ENCODE results near the gene KRTAP4-7. TPM values are rescaled to one million over a fixed set of nuclear protein-coding genes. Genes with fewer than 3 reads are reported as not detected.
"Not testable (repeated sequence)": the region's sequence is repeated elsewhere in the genome, so short reads cannot be mapped to it uniquely, and the experiment has no call there.

KRTAP4-7 gene
- total RNA-seq, 1 donor from 2014 or later = not detected

GRCh38 chr17:41104386-41105038 is 20.6 kb downstream of the KRTAP4-7 start:
- DNase-seq (ENCODE audit: low spot score); intact Hi-C loops (cut with DNase I); ATAC-seq: not testable (repeated sequence)

DNA sequence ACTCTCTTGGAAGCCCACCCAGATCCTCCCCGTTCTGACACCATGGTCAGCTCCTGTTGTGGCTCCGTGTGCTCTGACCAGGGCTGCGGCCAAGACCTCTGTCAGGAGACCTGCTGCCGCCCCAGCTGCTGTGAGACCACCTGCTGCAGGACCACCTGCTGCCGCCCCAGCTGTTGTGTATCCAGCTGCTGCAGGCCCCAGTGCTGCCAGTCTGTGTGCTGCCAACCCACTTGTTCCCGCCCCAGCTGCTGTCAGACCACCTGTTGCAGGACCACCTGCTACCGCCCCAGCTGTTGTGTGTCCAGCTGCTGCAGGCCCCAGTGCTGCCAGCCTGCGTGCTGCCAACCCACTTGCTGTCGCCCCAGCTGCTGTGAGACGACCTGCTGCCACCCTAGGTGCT is 21.4 kb downstream of the KRTAP4-7 start, which contains the start of gene KRTAP4-9:
TSS of gene KRTAP4-9 (plus strand) at position 43 of the 400 bp plus-strand sequence. CDS start at position 43, 0 bp downstream.
- ATAC-seq; intact Hi-C loops (cut with DNase I); DNase-seq (ENCODE audit: low spot score): not testable (repeated sequence)

DNA sequence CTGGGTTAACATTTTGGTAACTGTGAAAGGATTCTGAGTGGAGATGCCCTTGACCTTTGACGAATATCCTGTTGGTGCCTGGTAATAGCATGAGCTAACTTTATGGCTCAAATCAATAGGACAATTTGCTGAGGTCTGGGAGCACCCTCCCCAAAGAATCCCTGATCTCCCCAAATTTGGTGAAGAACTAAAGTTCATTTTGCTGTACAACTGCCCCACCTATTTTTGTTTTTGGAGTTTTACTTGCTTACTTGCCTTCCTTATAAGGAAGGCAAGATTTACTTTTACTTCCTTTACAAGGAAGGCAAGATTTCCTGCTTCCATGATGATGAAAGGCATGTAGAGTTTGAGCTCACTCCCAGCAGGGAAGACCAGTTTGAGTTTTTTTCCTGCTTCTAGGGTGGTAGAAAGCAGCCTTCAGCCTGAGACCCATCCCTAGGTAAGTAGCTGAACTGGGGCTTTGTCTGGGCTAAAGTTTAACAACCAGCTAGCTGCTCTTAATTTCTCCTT is 24.0 kb downstream of the KRTAP4-7 start:
- ATAC-seq = no peak
- intact Hi-C loops (cut with DNase I) = no loop called here
- DNase-seq (ENCODE audit: low spot score) = no peak

DNA sequence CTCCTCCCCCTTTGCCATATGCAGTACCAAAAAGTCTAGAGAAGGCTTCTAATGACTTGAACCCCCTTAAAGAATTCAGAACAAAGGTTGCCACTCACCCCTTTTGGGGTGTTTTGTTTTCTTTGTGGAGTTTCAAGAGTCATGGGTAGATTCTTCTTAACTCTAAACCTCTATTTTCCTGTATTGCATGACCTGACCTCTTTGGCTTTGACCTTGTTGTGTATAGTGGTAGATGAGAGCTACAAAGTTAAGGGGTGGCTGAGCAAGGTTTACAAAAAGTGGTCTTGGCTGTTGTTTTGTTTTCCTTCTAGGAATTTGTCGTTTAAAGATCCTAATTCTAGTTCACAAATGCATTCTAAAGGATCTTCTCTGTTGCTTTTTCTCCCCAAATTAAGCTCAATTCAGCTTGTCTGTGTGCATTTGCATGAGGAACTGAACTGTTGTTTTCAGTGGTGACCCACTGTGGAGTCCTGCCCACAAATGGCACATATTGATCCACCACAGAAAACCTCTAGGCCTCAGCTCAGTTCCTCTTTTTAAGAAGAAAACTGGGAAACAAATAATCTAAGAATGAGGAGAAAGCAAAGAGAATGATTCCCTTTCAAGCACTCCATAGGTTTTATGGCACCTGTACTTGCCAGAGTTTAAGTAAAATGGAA is 24.9 kb downstream of the KRTAP4-7 start:
- DNase-seq (ENCODE audit: low spot score); intact Hi-C loops (cut with DNase I): not testable (repeated sequence)

GRCh38 chr17:41111151-41111885 is 27.4 kb downstream of the KRTAP4-7 start:
- DNase-seq (ENCODE audit: low spot score) (no peak), ATAC-seq (no peak)
- intact Hi-C loops (cut with DNase I) = no loop called here

More for the DNA sequence above, 24.9 kb downstream of the KRTAP4-7 start:
- not testable (repeated sequence) for ATAC-seq

DNA sequence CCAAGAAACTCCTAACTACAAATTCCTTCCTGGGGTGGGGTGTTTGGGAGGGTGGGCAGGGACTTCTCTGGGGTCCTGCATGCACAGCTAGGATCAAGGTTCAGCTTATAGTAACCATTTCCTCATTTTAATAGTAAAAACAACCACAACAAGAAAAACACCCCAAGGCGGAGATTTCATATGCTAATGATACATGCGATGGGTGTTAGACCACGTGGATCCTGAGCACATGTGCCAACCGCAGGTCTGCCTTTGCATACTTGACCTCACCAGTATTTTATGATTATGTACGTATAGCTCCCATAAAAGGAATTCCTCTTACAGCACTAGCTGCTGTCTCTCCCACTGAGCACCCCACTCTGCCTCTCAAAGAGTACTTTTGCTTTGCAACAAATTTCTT is 32.3 kb downstream of the KRTAP4-7 start:
- intact Hi-C loops (cut with DNase I) = no loop called here
- ATAC-seq = no peak
- no peak for DNase-seq (ENCODE audit: low spot score)

- intact Hi-C loops (cut with DNase I); DNase-seq (ENCODE audit: low spot score); ATAC-seq: not testable (repeated sequence)
Observed at GRCh38 chr17:41117846-41118386, 34.0 kb downstream of the KRTAP4-7 start, which contains the start of gene KRTAP4-11. KRTAP4-11 (minus strand) TSS chr17:41118373; CDS start chr17:41118315, 58 bp downstream.

GRCh38 chr17:41118721-41119120 is 34.8 kb downstream of the KRTAP4-7 start:
- no peak for ATAC-seq
- intact Hi-C loops (cut with DNase I) = no loop called here
- DNase-seq (ENCODE audit: low spot score) = no peak

DNA sequence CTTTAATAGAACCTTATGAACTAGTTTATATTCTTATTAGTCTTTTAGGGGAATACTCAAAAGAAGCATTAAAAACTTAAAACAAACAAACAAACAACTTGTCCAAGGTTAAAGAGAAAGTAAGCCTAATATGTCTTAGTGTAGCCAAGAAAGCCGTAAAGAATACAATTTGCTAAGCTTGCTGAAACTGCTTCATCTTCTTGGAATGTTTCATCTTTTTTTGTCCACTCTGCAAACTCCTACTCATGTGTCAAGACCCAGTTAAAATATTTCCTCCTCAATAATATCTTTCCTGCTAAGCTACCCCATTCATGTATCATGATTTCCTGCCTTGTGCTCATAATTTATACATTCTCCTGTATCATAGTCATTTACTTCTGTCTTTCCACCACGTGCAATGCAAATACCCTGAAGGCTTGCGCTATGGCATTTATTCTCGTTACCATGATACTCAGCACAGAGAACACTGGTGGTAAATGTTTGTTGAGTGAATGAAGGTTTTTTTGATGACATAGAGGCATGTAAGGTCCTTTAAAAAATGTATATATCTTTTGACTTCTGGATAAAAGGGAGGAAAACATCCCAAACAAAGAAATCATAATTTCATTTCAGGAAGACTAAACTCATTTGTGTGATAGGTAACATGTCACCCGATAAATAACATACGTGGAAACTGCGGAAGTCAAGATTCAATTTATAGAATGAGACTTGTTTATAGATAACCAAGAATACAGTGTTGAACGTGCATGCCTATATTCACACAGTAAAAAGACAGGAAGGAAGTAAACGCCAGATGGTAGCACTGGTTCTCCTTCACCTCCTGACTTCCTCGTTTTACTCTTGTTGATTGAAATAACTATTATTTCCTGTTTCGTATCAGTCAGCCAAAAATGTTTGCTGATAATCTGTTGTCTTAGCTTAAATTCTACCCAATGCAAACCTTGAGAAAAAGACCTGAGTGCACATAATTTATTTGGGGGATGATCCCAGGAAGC is 36.0 kb downstream of the KRTAP4-7 start:
- DNase-seq (ENCODE audit: low spot score); intact Hi-C loops (cut with DNase I); ATAC-seq: not testable (repeated sequence)

DNA sequence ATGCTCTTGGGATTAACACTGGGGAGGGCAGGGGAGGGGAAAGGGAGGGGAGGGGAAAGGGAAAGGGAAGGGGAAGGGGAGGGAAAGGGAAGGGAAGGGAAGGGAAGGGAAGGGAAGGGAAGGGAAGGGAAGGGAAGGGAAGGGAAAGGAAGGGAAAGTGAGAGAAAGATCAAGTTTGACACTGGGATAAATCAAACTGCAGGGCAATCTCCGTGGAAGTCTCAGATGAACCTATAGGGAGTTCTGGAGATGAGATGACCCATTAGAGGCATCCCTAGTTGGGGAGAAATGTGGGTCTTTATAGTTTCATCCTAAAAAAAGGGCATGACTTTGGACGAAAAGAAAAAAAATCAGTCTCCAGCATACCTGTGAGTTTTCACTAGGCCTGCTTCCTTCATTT is 37.8 kb downstream of the KRTAP4-7 start:
- ATAC-seq (no peak), DNase-seq (ENCODE audit: low spot score) (no peak)
- intact Hi-C loops (cut with DNase I) = no loop called here

DNA sequence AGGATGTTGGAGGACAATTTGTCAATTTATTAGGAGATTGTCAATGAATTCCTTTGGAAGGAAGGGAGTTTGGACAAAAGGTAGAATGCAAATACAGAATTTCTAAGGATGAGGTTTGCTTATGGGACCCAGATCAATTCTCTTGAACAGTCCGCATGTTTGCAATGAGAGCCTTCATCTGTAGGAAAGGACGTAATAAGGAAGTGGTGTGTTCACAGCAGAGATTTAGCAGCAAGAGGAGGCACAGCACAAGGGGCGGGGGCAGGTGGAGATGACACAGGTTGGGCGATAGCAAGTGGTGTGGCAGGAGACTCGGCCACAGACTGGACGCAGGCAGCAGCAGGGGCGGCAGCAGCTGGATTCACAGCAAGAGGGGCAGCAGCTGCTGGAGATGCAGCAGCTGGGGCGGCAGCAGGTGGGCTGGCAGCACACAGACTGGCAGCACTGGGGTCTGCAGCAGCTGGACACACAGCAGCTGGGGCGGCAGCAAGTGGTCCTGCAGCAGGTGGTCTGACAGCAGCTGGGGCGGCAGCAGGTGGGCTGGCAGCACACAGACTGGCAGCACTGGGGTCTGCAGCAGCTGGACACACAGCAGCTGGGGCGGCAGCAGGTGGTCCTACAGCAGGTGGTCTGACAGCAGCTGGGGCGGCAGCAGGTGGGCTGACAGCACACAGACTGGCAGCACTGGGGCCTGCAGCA is 39.5 kb downstream of the KRTAP4-7 start:
- ATAC-seq; intact Hi-C loops (cut with DNase I); DNase-seq (ENCODE audit: low spot score): not testable (repeated sequence)

DNA sequence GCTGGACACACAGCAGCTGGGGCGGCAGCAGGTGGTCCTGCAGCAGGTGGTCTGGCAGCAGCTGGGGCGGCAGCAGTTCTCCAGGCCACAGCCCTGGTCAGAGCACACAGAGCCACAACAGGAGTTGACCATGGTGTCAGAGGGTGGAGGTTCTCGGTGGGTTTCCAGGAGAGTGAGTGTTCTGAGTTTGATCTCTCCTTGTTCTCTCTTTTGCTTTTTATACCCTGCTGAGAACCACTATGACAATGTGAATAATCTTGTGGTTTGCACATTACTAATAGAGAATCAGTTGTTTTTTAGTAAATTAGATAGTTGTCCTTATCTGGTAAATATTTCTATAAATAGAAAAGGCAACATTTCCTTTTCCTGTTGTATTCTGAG is 40.0 kb downstream of the KRTAP4-7 start, which contains the start of gene KRTAP4-12:
TSS of gene KRTAP4-12 (minus strand) at position 192 of the 381 bp plus-strand sequence. CDS start at position 132, 60 bp downstream.
- intact Hi-C loops (cut with DNase I); DNase-seq (ENCODE audit: low spot score); ATAC-seq: not testable (repeated sequence)

- intact Hi-C loops (cut with DNase I) = no loop called here
- ATAC-seq = no peak
- no peak for DNase-seq (ENCODE audit: low spot score)
Observed at GRCh38 chr17:41125064-41125463, 41.1 kb downstream of the KRTAP4-7 start.

- intact Hi-C loops (cut with DNase I) = no loop called here
- no peak for DNase-seq (ENCODE audit: low spot score)
- no peak for ATAC-seq
Observed at GRCh38 chr17:41126412-41126811, 42.5 kb downstream of the KRTAP4-7 start.

GRCh38 chr17:41127371-41127770 is 43.4 kb downstream of the KRTAP4-7 start:
- ATAC-seq = no peak
- intact Hi-C loops (cut with DNase I) = no loop called here
- DNase-seq (ENCODE audit: low spot score) = no peak

DNA sequence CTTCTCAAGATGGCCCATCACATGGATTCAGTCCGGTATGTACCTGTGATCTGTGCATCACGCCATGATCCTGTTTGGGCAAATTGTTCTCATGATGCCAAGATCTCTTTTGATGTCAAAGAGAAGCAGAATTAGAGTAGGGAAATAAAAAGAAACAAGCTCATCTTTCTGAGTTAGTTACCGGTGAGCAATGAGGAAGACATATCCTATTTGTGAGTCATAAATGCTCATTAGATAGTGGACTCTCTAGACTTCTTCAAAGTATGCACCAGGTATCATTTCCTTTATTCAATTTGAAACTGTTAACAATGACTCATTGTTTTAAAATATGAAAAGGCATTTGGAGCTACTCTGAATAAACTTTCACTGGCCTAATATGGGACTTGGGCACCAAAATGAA is 48.0 kb downstream of the KRTAP4-7 start:
- intact Hi-C loops (cut with DNase I) = no loop called here
- no peak for DNase-seq (ENCODE audit: low spot score)
- ATAC-seq = no peak
